Measurements from ENCODE around the gene CAMK1. TPM values are rescaled to one million over a fixed set of nuclear protein-coding genes. Genes with fewer than 3 reads are reported as not detected.

The CAMK1 gene
- total RNA-seq, 1 donor, result 24.7 TPM

DNA sequence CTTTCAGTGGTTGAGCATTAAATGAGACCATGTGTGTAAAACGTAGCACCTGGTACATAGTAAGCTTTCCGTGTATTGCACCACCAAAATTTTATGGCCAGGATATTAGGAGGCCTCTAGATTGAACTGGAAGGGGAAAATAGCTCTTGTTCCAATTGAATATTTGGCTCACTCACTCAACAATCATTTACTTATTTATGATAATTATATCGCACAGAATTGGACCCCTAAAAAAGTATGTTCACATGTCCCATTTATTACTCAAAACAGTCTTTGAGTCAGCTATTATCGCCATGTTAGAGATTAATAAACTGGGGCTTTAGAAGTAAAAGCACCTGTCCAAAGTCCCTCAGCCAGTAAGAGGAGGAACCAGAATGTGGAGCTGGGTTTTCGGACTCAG is 35.2 kb upstream of the CAMK1 start:
- Histone ChIP-seq H3K9me3 (ENCODE audit: low read depth, low read length) (no peaks in the 10 kb centered on the region), H3K4me1 (ENCODE audit: insufficient read depth, low read length) (peaks cover 21% of the 10 kb centered on the region), H3K4me3 (ENCODE audit: low read length) (no peak overlapping the region), H3K27me3 (ENCODE audit: insufficient read depth, low read length) (no peaks in the 10 kb centered on the region)

DNA sequence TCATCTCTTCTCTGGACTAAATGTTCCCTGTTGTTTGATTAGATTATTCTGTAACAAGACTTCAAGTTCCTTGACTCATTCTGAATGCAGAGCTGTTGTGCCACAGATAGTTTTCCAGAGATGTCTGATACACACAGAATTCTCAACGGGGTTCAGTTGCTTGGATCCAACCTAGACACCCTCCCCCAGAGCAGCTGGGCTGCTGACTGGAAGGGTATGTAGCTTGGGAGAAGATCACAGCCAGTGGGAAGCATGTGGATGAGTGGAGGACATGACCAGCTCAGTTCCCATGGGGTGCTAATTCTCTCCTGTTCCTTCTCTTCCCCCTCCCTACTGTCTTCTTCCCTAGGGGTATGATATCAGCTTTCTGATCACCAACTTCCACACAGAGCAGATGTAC is 33.7 kb upstream of the CAMK1 start:
- Histone ChIP-seq H3K27me3 (ENCODE audit: insufficient read depth, low read length) (no peaks in the 10 kb centered on the region), H3K9me3 (ENCODE audit: low read depth, low read length) (no peaks in the 10 kb centered on the region), H3K4me3 (ENCODE audit: low read length) (no peak overlapping the region), H3K4me1 (ENCODE audit: insufficient read depth, low read length) (peaks cover 10% of the 10 kb centered on the region)

DNA sequence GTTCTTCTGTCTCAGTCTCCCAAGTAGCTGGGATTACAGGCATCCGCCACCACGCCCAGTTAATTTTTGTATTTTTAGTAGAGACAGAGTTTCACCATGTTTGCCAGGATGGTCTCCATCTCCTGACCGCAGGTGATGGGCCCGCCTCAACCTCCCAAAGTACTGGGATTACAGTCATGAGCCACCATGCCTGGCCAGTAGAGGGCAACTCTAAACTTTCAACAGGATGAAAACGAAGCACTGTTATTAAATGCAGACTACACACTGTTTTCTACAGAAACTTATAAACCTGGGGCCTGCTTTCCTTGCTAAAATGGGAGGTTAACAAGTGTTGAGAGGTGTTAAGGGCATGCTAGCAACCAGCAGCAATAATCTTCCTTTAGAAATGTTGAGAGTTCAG is 30.8 kb upstream of the CAMK1 start:
- no peaks in the 10 kb centered on the region for H3K27me3 ChIP-seq (ENCODE audit: insufficient read depth, low read length)
- no peak overlapping the region for H3K4me3 ChIP-seq (ENCODE audit: low read length)
- peaks cover 22% of the 10 kb centered on the region for H3K4me1 ChIP-seq (ENCODE audit: insufficient read depth, low read length)
- no peaks in the 10 kb centered on the region for H3K9me3 ChIP-seq (ENCODE audit: low read depth, low read length)

DNA sequence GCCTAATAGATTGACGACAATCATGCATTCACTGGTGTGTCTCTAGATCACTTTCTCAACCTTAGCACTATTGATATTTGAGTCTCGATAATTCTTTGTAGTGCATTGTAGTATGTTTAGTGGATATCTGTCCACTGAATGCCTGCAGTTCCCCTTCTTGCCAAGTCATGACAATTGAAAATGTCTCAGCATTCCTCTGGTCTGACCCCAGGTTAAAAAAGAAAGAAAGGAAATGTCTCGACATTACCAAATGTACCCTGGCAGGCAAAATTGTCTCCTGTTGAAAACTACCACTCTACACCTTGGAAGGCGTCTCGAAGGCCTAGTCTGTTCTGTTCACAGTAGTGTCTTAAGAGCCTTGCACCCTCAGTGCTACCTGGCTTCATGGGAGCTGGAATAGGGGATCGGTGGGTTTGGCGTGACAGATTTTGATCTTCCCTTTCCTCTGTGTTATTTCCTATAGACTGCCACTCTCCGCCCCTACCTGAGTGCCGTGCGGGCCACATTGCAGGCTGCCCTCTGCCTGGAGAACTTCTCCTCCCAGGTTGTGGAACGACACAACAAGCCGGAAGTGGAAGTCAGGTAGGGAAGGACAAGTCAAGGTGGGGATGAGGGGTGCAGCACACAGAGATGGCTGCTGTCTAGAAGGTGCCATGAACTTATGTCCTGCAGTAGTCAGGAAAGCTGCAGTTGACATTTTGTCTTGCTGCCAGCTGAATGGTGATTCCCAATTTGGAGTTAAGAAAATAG is 27.6 kb upstream of the CAMK1 start:
- H3K4me1 ChIP-seq (ENCODE audit: insufficient read depth, low read length), result peaks cover 44% of the 10 kb centered on the region
- H3K4me3 ChIP-seq (ENCODE audit: low read length), result no peak overlapping the region
- H3K9me3 ChIP-seq (ENCODE audit: low read depth, low read length), result no peaks in the 10 kb centered on the region
- H3K27me3 ChIP-seq (ENCODE audit: insufficient read depth, low read length), result no peaks in the 10 kb centered on the region

DNA sequence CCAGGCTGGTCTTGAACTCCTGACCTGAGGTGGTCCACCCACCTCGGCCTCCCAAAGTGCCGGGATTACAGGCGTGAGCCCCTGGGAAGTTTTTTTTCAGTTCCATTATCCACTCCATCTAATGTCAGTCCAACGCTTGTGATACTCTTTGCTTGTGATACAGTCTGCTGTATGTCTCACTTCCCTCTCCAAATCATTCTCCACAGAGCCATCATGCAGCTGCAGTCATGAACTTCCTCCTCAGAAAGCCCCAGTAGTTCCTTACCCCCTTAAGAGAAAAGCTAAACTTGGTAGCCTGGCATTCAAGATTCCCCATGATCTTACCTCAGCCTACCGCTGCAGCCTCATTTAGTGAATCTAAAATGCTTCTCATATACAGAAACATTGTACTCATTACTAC is 25.5 kb upstream of the CAMK1 start:
- Histone ChIP-seq H3K4me3 (ENCODE audit: low read length) (no peak overlapping the region), H3K27me3 (ENCODE audit: insufficient read depth, low read length) (no peaks in the 10 kb centered on the region), H3K4me1 (ENCODE audit: insufficient read depth, low read length) (peaks cover 59% of the 10 kb centered on the region), H3K9me3 (ENCODE audit: low read depth, low read length) (no peaks in the 10 kb centered on the region)

DNA sequence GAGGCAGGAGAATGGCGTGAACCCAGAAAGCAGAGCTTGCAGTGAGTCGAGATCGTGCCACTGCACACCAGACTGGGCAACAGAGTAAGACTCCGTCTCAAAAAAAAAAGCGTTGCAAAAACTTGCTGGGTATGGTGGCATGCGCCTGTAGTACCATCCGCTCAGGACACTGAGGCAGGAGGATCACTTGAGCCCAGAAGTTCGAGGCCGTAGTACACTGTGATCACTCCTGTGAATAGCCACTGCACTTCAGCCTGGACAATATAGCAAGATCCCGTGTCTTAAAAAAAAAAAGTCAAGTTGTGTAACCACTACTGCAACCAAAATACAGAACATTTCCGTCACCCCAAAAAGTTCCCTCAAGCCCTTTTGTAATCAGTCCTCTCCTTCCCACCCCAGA is 24.7 kb upstream of the CAMK1 start:
- Histone ChIP-seq H3K4me1 (ENCODE audit: insufficient read depth, low read length) (peaks cover 59% of the 10 kb centered on the region), H3K4me3 (ENCODE audit: low read length) (no peak overlapping the region), H3K27me3 (ENCODE audit: insufficient read depth, low read length) (no peaks in the 10 kb centered on the region), H3K9me3 (ENCODE audit: low read depth, low read length) (no peaks in the 10 kb centered on the region)

DNA sequence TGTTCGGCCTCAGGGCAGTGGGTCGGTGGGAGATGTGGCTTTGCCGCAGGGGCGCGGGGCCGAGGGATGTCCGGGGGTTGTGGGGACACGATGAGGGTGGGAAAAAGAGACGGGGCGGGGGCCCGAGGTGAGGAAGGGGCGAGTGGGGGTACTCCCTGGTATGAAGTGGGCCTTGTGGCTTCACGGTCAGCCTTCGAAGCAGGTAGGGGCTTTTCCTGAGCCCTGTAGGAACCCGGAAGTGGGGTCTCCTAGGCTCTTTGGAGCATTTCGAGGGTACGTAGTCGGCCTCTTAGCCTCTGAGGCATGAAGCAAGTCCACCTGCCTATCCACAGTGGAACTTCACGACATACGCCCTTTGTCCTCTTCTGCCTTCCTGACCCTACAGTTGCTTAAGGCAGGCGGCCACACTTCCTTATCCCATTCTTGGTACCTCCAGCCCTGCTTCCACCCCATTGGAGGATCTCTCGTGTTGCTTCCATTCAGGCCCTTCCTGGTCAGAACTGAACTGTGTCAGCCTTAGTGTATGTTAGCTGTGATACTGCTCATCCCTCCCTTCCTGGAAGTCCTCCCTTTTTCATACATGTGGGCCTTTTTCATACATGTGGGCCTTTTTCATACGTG is 23.5 kb upstream of the CAMK1 start:
- H3K9me3 ChIP-seq (ENCODE audit: low read depth, low read length), result no peaks in the 10 kb centered on the region
- peak overlapping the region; percentile 98 for H3K4me3 ChIP-seq (ENCODE audit: low read length)
- H3K27me3 ChIP-seq (ENCODE audit: insufficient read depth, low read length), result no peaks in the 10 kb centered on the region
- peaks cover 56% of the 10 kb centered on the region for H3K4me1 ChIP-seq (ENCODE audit: insufficient read depth, low read length)

DNA sequence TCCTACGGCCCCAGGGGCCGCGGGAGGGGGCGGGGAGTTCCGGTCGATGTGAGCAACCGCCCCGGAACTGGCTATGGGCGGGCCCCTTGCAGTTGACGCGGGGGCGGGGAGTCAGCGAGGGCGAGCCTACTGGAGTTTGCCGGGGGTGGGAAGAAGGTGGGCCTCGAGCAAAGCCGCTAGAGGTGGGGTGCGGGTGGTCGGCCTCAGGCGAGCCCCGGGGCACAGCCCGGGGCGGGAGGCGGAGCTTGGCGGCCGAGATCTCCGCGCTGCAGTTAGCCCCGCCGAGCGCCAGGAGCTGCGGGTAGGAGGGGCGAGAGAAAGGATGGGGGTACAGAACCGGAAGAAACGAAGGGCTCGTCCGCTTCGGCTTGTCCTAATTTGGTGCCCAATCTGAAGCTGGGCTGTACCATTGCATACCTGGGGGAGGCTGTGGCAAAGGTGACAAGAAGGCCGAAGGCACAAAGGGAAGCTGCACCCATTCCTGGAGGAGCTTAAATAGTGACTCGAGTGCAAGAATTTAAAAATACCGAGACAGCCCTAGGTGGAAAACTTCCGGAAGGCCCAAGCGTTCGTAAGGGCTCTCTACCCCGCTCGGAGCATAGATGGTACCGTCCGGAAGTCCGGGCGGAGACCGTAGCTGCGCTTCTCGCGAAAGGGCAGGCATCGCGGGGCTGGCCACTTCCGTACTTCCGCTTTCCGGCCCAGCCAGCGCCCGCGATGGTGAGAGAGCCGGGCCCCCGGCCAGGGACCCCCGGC is 22.8 kb upstream of the CAMK1 start, which contains the start of the genes ARPC4 and TADA3:
Gene ARPC4, plus strand, starts transcription at position 678 of the 756 bp plus-strand sequence. Its CDS starts 40 bp downstream, at position 718.
Gene TADA3, minus strand, starts transcription at position 69 of the 756 bp plus-strand sequence. CDS start 1,007 bp downstream, outside the sequence.
- Histone ChIP-seq H3K4me3 (ENCODE audit: low read length) (peak within 1 kb of the TSS; percentile 98), H3K4me1 (ENCODE audit: insufficient read depth, low read length) (peaks cover 56% of the 10 kb centered on the region), H3K27me3 (ENCODE audit: insufficient read depth, low read length) (no peaks in the 10 kb centered on the region), H3K9me3 (ENCODE audit: low read depth, low read length) (no peaks in the 10 kb centered on the region)

DNA sequence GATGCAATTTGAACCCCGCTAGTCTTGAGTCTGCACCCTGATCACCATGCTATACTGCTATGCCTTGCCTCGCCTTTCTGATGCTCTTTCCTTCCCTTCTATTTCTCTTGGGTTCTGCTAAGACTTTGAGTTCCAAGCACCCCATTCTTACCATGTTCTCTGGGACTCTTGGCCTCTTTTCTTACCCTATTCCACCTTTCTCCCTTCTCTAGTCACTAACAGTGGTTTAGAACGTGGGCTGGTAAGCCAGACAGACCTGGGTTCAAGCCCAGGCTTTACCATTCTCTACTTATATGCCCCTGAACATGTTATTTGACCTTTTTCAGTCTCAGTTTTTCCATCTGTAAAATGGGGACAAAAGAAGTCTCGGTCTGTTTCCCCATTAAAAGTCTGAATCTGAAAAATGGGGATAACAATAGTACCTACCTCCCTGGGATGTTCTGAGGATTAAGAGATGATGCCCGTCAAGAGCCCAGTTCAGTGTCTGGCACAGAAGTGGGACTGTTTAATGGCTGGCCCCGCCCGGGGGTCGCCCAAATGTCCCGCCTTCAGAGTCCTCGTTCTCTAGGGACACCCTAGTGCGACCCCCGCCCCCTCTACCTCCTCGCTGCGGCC is 22.1 kb upstream of the CAMK1 start:
- Histone ChIP-seq H3K4me1 (ENCODE audit: insufficient read depth, low read length) (peaks cover 52% of the 10 kb centered on the region), H3K9me3 (ENCODE audit: low read depth, low read length) (no peaks in the 10 kb centered on the region), H3K4me3 (ENCODE audit: low read length) (peak overlapping the region; percentile 98), H3K27me3 (ENCODE audit: insufficient read depth, low read length) (no peaks in the 10 kb centered on the region)

DNA sequence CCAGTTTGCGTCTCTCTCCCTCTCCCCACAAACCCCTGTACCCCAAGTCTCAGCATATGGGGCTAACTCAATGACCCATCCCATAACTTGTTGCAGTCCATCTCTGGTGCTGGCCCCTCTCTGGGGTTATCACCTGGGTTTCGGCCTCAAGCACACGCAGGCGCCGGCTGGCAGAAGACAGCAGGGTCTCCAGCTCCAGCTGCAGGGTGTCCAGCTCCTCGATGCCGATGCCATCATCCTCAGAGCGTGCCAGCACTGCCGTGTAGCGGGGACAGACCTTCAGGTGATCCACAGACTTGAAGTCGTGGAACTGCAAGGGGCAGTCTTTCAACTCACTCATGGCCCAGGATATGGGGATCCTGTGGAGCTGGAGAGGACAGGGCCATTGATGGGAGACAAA is 21.4 kb upstream of the CAMK1 start:
- H3K9me3 ChIP-seq (ENCODE audit: low read depth, low read length), result no peaks in the 10 kb centered on the region
- H3K4me1 ChIP-seq (ENCODE audit: insufficient read depth, low read length), result peaks cover 47% of the 10 kb centered on the region
- H3K4me3 ChIP-seq (ENCODE audit: low read length), result no peak overlapping the region
- no peaks in the 10 kb centered on the region for H3K27me3 ChIP-seq (ENCODE audit: insufficient read depth, low read length)

DNA sequence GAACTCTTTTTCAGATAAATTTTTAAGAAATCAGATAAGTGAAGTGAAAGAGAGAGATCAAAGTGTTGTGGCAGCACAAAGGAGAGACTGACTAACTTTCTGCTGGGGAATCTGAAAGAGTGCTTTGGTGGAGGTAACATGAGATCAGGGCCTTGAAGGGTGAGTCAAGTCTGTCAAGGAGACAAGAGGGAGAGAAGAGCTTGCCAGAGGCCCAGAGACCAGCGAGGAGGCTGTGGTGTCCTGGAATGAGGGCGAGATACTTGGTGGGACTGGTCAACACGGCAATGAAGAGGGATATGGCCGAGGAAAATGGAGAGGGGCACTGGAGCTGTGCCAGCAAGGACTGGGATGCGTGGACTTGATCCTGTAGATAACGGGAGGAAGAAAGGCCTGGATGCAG is 18.0 kb upstream of the CAMK1 start:
- H3K4me3 ChIP-seq (ENCODE audit: low read length), result no peak overlapping the region
- no peaks in the 10 kb centered on the region for H3K27me3 ChIP-seq (ENCODE audit: insufficient read depth, low read length)
- H3K9me3 ChIP-seq (ENCODE audit: low read depth, low read length), result no peaks in the 10 kb centered on the region
- peaks cover 20% of the 10 kb centered on the region for H3K4me1 ChIP-seq (ENCODE audit: insufficient read depth, low read length)

DNA sequence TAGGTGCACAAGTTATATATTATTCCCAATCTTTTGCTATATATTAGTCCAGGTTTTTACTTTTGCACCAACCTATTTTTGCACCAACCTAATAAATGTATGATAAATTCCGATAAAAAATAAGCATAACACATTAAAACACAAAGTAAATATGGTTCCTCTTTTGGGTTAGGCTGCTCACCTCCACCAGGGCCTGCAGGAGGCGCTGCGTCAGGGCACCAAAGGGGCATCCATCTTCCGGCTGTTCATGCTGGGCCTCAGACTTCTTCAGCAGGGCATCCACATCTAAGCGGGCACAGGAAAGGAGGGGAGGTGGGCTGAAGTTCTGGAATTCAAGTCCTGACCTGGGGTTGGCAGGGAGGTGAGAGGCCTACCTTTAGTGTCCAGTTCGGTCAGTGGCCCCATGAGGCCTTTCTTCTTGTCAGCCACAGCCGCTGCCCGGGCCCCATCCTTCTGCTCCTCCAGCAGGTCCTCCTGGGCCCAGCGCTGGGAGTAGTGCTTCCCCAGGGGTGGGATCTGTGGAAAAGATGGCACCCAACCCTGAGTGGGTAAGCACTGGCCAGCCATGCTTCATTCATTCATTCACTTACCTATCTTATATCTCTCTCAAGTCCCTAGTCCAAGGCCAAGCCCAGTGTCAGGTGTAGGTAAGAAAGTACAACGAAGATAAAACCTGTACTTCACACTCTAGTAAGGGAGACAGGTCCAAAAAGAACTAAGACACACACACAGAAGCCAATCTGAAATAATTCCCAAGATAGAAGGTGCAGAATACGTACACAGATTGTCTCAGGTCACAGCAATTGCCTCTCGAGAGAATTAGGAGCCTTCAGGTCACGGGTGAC is 17.3 kb upstream of the CAMK1 start:
- Histone ChIP-seq H3K4me1 (ENCODE audit: insufficient read depth, low read length) (peaks cover 27% of the 10 kb centered on the region), H3K27me3 (ENCODE audit: insufficient read depth, low read length) (no peaks in the 10 kb centered on the region), H3K4me3 (ENCODE audit: low read length) (no peak overlapping the region), H3K9me3 (ENCODE audit: low read depth, low read length) (no peaks in the 10 kb centered on the region)

DNA sequence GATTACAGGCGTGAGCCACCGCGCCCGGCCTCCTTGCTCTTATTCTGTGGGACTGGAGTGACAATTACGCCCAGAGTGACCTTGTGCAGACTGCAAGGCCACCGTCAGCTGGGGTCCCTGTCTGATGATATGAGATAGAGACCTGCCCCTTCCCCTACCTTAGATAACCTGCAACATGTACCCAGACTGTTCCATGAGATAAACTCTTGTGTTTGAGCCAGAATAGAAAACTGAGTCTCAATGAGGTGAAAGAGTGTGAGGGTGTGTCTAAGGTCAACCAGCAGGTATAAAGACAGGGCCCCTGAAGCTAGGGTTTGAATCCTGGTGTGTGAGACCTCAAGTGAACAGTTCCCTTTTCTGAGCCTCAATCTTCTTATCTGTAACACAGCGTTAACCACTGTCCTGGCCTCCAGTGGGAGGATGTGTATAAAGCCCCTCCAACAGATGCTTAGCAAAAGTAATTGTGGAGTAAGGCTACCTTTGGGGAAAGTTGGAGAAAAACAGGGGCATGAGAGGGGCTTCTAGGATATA is 16.5 kb upstream of the CAMK1 start:
- no peaks in the 10 kb centered on the region for H3K9me3 ChIP-seq (ENCODE audit: low read depth, low read length)
- H3K27me3 ChIP-seq (ENCODE audit: insufficient read depth, low read length), result no peaks in the 10 kb centered on the region
- H3K4me3 ChIP-seq (ENCODE audit: low read length), result no peak overlapping the region
- H3K4me1 ChIP-seq (ENCODE audit: insufficient read depth, low read length), result peaks cover 28% of the 10 kb centered on the region

DNA sequence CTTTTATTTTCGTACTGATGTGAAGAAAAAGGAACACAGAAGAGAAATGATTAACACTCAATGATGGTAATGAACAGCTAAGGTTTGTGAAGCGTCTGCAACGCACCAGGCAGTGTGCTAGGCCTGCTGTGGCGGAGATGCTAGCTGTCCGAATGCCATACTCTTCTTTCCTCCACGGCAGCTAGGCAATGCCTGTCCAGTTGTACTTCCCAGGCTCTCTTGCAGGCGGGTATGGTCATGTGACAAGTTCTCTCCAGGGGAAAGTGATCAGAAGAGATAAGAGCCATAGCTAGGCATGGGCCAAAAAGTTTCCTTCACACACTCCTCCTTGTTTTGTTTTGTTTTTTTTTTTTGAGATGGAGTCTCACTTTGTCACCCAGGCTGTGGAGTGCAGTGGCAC is 15.9 kb upstream of the CAMK1 start:
- no peak overlapping the region for H3K4me3 ChIP-seq (ENCODE audit: low read length)
- H3K9me3 ChIP-seq (ENCODE audit: low read depth, low read length), result no peaks in the 10 kb centered on the region

More for the DNA sequence above, 15.9 kb upstream of the CAMK1 start:
- H3K27me3 ChIP-seq (ENCODE audit: insufficient read depth, low read length), result no peaks in the 10 kb centered on the region
- H3K4me1 ChIP-seq (ENCODE audit: insufficient read depth, low read length), result peaks cover 28% of the 10 kb centered on the region

Measured in mononuclear cell (primary cell).